Stimulated activated CD4-positive, alpha-beta T cell treated with anti-CD3 and anti-CD28 coated beads, Interleukin-1b, Interleukin-23, amount 100 ng/mL, for 48 hours (primary cell): ENCODE data around the gene AREG.

Experiments used
- DNase-seq: peaks from one replicate; pipeline ENCODE4 v3.0.0-alpha.2; 2020

AREG gene

DNA sequence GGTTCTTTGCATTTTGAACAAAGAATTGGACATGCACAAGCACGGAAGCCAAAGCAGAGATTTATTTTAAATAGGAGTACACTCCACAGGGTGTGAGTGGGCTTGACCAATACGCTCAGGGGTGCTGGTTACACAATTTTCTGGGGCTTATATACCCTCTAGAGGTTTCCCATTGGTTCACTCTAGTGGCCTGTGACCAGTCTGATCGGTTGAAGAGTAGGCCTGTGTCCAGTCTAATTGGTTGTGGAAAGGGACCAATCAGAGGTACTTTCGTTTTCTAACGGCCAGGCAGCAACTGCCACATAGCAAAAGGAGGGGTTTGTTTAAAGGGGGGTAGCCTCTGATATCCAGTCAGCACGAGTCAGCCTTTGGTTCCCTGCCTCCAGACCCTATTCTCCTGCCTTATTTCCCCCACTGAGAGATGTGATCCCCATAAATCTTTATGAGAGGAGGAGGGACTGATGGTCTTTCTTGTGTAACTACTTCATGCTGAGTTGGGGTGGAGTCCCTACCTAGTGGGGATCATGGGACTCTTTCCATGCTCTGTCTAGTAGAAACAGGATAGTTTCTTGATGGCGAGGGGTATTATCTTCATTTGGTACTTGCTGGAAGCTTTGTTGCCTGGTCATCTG is 11.3 kb upstream of the AREG start:
- no peak for DNase-seq

DNA sequence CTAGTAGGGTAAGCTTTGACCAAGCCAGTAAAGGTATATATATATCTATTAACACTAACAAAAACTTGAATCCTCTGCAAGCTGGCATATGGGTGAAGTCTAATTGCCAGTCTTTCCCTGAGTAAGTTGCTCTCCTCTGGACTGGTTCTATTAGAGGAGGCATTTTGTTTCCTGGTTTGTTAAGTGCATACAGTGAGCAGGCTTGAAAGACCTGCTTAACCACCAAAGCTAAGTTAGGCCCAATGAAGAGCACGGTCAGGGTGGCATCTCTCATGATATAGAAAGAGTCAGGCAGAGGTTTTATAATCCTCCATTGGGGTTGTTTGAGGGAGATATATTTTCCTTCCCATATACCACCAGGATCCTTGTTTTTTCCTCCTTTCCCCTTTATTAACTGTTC is 9.6 kb upstream of the AREG start:
- no peak for DNase-seq

DNA sequence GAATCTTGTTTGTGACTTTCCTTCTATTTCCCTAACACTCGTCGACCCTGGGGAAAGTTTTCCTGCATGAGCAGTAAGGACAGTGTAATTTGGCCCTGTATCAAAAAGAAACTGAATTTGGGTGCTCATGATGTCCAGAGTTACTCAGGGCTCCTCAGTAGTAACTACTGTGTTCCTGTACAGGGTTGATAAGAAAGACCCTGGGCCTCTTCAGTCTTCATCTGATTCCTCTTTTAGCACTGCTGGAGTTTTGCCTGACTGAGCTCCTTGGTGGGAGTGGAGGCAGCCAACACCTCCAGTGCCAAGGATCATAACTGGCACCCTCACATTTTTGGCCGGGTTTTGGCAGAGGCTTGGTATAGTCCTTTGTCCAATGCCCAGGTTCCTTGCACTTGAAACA is 7.1 kb upstream of the AREG start:
- no peak for DNase-seq

DNA sequence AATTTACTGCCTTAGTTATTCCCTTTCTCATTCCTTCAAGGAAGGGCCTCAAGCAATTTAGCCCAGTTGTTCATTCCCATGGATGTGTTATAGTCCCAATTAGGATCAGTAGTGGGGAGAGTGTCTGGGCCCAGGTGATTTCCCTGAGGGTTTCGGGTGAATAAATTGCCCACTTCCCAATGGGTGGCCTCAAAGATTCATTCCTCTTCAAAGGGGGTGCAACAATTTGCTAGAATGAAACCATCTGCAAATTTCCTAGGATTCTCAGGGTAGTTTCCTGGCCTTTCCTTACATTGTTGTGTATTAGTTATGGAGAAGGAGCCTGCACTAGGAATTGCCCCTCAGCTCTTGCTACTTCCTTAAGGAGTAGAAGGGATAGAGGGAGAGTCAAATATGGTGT is 6.3 kb upstream of the AREG start:
- DNase-seq = no peak

DNA sequence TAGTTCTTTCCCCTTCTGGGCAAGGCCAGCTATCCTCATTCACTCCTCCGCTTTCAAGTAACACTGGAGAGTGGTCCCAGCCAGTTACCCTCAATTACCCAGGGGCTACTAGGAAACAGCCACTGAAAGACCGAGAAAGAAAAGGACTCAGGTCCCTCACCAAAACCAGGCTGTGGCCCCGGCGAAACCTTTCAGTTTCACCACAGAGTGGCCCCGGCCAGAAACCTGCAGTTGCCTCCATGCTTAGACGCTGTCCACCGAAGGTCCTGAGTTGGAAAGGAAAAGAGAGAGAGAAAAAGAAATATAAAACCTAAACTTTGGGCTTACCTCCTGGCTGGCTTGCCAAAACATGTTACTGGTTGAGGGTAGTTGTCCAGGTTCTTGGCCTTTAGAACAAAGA is 5.0 kb upstream of the AREG start:
- no peak for DNase-seq

DNA sequence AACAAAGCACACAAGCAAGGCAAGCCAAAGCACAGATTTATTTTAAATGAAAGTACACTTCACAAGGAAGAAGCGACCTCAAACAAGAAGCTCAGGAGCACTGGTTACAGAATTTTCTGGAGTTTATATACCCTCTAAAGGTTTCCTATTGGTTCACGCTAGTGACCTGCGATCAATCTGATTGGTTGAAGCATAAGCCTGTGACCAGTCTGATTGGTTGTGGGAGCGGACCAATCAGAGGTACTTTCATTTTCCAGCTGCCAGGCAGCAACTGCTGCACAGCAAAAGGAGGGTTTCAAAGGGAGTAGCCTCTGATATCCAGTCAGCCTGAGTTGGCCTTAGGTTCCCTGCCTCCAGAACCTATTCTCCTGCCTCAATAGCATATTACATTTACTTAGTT is 4.6 kb upstream of the AREG start:
- DNase-seq = no peak

DNA sequence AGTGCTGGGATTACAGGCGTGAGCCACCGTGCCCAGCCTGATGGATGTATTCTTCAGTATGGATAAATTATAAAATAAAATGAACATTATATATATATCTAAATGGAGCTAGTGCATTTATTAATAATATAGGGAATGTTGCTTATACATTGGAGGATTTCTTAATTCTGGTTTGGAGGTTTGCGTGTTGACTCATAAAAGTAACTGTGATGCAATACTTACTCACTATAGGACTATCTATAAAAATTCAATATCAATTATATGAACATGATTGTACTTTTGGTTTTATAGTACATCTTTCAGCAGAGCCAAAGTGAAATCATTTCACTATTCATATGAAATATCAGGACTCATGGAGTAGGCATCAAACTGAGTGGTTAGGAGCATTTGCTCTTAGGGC is 3.2 kb upstream of the AREG start:
- no peak for DNase-seq

DNA sequence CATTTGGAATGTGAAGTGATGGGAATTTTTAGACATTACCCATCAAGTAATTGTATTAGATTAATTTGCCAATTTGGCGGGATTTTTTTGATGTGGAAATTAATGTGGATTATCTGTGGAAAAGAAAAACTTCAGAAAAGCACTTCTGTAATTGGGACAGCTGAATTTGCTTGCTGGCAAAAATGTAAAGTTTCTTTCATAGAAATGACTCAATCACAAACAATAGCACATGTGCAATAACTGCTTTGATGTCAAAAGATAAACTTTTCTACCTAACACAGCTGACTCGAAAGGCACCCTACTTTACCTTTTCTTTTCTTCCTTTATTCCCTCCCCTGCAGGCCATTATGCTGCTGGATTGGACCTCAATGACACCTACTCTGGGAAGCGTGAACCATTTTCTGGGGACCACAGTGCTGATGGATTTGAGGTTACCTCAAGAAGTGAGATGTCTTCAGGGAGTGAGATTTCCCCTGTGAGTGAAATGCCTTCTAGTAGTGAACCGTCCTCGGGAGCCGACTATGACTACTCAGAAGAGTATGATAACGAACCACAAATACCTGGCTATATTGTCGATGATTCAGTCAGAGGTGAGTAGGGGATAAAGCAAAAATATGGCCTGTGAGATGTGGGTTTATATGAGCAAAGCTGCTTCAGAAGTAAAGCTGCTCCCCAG is 1.4 kb downstream of the AREG start:
- no peak for DNase-seq

DNA sequence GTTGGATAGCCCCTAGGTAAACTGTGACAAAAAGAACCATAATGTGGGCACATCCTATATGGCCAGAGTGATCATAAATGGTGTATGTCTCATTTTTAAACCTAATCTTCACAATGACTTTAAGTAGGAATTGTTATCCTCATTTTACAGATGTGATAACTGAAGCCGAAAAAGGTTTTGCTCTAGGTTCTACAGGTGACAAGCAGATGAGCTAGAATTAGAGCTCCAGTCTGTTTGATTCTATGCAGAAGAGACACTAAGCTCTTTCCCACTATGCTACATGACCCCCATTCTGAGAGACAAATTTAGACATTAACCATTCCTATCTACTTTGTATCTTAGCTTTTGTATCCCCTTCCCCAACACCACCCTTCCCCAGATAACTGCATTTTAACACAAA is 2.0 kb downstream of the AREG start:
- no peak for DNase-seq

DNA sequence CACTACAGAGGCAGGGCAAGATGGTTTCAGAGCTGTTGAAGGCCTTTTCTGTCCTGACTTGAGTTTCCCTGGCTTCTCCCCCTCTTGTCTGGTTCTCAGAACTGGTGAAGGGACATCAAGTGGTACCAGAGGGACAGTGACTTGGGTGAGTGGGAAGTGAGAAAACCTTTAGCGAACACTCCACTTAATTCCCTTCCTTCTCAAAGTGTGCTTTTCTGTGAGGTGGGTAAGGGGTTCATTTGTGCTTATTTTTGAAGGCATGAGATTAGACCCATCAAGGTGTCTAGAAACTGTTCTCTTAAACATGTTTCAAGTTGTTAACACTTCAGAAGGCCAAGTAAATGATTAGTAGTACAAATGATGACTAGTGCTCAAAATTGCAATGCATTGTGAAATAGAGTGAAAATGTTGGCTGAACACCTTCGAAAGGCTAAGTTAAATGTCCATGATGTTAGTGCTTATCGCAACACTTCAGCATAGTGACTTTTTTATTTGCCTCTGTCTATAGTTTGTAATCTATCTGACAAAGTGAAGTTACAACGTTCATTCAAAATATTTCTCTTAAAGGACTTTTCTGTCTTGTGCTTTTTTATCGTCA is 2.8 kb downstream of the AREG start:
- no peak for DNase-seq

DNA sequence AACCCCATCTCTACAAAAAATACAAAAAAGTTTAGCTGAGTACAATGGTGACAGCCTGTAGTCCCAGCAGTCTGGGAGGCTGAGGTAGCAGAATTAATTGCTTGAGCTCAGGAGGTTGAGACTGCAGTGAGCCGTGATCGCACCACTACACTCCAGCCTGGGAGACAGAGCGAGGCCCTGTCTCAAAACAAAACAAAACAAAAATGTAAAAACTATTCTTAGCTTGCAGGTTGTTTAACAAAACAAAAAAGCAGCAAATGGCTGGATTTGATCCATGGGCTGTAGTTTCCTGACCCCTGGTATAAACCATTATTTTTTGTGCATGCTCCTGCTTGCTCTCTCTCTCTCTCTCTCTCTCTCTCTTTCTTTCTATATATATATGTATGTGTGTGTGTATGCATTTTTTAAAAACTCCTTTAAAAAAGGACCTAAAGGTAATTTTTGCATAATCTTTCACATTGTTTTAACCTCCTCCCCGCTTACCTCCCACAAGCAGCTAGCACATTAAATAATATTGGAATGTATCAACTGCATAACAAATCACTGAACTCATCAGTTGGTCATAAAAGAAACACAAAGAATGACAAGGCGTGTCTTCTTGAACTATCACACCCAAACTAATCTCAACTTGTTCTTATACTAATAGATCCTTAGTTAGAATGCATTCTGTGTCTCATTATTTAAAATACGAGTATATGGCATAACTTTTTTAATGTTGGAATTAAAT is 4.8 kb downstream of the AREG start:
- no peak for DNase-seq

DNA sequence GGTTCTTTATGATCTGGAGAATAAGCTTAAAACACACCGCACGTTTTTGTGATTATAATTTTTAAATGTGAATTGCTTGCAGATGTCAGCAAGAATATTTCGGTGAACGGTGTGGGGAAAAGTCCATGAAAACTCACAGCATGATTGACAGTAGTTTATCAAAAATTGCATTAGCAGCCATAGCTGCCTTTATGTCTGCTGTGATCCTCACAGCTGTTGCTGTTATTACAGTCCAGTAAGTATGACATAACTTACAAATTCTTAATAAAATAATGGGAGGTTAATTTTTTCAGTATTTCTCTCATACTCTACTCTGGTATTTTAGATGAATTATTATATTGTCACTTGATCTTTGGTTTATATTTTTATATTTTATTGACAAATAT is 5.4 kb downstream of the AREG start:
- no peak for DNase-seq

DNA sequence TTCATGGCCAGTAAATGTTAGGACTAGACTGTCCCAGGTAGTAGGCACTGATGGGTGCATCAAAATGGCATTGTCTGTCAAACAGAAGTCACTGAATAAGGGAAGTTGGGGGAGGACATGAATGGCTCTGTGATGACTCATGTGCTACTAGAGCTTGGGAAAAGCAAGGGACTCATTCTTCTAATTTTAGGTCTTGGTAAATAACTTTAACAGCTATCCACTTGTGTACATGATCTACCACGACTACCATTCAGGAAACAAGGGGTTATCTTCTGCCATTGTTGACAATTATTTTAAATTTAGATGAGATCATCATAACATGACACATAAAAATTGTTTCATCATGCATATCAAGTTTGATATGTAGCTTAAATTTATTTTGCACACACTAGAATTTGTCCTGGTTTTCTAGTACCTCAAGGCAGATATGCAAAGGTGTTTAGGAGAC is 6.3 kb downstream of the AREG start:
- DNase-seq = no peak

DNA sequence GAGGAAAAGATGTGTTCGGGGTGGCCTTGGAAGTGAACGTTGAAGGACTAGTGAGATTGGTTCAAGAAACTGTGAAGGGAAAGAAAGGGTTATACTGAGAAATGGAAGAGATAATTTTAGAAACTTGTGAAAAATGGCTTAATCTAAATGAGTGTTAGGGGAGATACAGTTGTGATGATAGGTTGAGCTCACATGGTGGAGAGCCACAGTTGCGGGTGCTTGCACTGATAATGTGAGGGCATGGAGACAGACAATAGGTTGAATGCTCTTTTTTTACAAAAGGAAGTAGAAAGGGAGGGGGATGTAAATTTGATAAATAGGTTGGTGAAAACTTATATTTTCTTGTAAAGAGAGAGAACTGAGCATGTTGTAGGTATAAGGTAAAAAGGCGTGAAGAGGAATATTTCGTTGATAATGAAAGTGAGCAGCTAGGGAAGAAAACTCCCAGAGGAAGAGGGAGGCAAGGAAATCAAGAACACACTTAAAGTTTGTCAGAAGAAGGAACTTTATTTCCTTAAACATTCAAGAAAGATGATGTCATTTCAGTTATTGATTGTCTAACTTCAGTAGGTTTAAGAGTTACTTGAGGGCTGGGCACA is 8.2 kb downstream of the AREG start:
- DNase-seq = no peak

DNA sequence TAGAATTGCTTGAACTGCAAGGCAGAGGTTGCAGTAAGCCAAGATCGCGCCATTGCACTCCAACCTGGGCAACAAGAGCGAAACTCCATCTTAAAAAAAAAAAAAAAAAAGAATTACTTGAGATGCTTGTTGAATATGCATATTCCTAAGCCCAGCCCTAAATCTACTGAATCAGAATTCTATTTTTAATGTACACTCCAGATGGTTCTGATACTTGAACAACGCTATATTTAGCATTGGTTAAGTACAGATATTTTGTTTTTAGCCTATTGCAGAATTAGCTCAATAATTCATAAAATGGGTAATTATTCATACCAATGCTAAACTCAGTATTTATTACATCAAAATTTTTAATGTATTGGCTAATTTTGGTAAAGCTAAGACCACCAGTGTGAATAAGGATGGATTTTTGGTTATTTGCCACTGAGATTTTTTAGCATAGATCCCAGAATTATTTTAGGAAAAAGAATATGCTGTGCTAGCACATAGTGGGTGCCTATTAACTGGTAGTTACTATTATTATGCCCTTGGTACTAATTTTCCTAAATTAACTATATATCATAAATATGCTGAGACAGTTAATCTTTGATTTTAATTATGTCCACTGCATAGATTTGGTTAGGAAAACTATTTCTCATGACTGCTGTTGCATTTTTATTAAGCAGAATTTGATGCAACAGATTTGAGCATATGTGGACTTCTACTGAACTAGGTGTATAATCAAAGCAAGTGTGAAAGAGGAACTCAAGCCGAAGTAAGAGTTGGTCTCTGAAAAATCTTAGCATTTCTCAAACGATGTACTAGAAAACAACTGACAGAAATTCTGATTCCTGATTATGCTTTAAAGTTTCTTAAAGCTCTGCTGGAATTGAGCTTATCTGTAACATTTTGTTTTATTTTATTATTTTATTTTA is 9.2 kb downstream of the AREG start:
- no peak for DNase-seq

DNA sequence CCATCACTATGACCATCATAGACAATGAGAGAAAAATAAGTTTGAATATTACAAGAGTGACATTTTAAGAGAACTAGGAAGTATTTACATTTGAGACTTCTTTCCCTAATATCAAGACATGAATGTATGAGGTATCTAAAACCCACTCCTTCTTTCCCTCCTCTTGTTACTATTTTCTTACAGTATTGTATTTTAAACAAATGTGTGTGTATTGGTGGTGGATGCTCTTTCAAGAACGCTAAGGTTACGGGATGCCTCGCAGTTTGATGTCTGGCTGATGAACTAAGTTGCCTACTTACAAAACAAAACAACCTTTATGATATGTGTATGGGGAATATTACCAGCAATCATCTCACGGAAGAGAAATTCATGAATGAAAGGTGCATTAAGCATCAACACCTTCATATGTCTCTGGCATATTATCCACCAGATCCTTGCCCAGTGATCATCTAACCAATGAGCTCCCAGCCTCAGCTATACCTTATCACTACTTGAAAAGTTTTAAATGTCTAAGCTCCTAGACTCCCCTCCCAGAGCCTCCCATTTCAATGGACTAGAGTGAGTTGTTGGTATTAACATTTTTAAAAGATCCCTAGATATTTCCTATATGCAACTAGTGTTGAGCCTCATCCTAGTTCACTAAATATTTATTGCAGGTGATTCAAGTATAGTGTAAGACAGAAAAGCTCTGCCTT is 10.6 kb downstream of the AREG start:
- no peak for DNase-seq

DNA sequence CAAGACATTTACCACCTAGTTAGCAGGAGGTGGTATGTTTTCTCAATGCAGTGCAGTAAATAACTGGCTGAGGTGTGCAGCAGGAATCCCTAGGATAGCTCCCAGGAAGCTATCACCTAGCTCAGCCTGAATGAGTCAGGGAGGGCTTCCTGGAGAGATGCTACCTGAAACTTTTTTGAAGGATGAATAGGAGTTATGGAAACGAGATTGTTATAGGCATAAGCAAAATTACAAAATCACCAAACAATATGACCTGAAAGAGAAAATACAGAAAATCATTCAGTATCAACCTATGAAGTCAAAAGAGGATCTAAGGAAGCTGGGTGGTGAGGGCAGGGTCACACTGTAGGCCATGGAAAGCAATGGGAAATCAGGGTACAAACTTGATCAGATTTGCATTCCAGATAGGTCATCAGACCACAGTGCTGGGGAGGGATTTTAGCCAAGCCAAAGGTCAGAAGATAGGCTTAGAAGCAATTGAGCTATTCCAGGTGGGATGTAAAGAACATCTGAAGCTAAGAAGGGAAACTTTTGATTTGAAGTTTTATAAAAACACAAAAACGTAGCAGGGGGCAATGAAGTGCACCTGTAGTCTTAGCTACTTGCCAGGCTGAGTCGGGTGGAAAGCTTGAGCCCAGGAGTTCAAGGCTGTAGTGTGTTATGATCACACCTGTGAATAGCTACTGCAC is 11.3 kb downstream of the AREG start:
- DNase-seq = no peak

DNA sequence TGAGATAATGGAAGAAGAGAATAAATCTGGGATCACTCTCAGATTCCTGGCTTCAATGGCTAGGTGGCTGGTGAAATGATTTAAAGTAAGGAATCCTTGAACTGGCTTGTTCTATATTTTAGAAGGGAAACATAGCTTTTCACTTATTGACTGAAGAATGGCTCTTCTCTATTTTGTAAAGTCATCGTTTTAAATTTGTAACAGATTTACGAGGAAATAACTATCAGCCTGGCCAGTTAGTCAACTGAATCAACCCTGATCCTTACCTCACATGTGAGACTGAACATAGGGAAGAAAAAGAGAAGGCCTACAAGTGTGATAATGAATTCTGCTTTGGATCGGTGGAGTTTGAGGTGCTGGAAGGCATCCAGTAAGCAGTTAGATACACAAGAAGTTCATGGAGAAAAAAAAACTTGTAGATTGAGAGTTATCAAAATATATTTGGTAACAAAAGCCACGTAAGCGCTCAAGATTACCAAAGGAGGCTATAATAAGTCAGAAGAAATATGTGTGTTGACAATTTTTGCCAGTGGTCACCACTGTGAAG is 12.0 kb downstream of the AREG start:
- DNase-seq = no peak

DNA sequence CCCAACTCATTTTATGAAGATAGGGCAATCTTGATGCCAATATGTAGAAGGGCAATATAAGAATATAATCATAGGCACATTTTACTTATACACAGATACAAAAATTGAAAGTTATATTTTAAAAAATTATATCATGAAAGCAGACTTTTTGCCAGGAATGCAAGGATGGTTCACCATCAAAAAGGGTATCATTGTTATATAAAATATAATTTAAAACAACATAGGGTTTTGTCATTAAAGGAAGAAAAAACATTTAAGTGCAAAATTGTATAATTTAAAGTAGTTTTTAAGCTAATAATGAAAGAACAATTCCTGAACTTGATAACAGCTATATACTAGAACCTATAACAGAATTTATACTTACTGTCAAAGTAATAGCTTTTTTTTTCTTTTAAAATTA is 15.9 kb downstream of the AREG start:
- no peak for DNase-seq

DNA sequence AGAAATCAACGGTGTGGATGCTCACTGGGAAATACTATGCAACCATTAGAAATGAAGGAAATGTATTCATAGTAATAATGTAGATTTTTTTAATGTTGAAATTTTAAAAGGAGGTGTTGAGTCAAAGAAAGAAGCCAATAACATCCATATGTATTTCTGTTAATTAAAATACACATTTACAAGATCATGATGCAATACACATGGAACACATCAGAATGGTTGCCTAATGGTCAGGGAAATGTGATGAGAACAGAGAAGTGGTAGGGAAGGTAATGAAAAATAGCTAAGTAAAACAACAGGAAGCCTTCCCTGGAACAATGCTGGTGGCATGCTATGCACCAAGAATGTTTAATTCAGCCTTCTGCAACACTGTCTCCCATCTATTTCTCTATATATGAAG is 18.2 kb downstream of the AREG start:
- no peak for DNase-seq

DNA sequence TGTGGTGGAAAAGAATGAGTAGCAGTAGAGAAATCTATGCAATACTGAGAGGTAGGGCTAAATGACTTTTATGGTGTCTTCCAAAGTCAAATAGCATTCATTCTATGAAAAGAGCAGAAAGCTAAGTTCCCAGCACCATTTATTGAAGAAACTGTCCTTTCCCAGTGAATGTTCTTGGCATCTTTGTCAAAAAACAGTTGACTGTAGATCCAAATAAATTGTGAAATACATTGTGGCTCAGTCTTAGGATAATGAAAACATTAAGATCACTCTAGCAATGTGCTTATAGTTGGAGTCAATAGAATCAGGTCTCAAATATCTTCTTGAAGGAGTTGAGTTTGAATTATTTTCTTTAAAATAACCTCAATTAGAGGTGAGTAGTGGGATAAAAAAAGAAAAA is 19.4 kb downstream of the AREG start:
- DNase-seq = no peak
